HepG2 (cell line): ENCODE data around the gene CMIP. TPM values are rescaled to one million over a fixed set of nuclear protein-coding genes. Genes with fewer than 3 reads are reported as not detected.

Experiments
- ATF4 ChIP-seq, 2 experiments: fragments of 450-650 bp in 1 of 2; sonication (generic) in 1 of 2; formaldehyde crosslinking; IDR thresholded peaks; 2 replicates each; pipeline versions ENCODE4 v1.5.0 to v1.8.0; 2020 to 2022; ENCODE audit warnings: mild to moderate bottlenecking in 1 of 2, missing genetic modification reagents in 1 of 2
- ATRX ChIP-seq: sonication (generic); formaldehyde crosslinking; IDR thresholded peaks from 2 replicates; pipeline ENCODE4 v1.4.0; 2020; ENCODE audit warnings: missing genetic modification reagents, borderline replicate concordance
- FOXP1 ChIP-seq, 2 experiments: fragments of 450-650 bp in 1 of 2; IDR thresholded peaks; 2 replicates each; pipeline ENCODE4 v1.6.1; 2017 to 2018; ENCODE audit warnings: antibody characterized with exemption in 1 of 2
- HDAC2 ChIP-seq: sonication (generic); formaldehyde crosslinking; IDR thresholded peaks from 2 replicates; pipeline ENCODE4 v1.4.0; 2020; ENCODE audit warnings: missing genetic modification reagents
- HNF1B ChIP-seq: sonication (generic); formaldehyde crosslinking; IDR thresholded peaks from 2 replicates; pipeline ENCODE4 v1.5.1; 2020; ENCODE audit warnings: mild to moderate bottlenecking, moderate library complexity, missing genetic modification reagents
- HOXA3 ChIP-seq: sonication (generic); formaldehyde crosslinking; IDR thresholded peaks from 2 replicates; pipeline ENCODE4 v1.5.0; 2020; ENCODE audit warnings: missing genetic modification reagents
- IRF1 ChIP-seq: sonication (generic); formaldehyde crosslinking; IDR thresholded peaks from 2 replicates; pipeline ENCODE4 v1.4.0; 2020; ENCODE audit warnings: low read depth, mild to moderate bottlenecking, missing genetic modification reagents
- ISX ChIP-seq: sonication (generic); formaldehyde crosslinking; conservative IDR thresholded peaks from 2 replicates; pipeline ENCODE4 v1.5.0; 2020; ENCODE audit warnings: missing genetic modification reagents
- NCOR1 ChIP-seq: fragments of 200-600 bp; sonication (generic); IDR thresholded peaks from 2 replicates; pipeline ENCODE4 v1.7.0; 2017; ENCODE audit warnings: antibody characterized with exemption, low read length, borderline replicate concordance
- NR2F1 ChIP-seq, 2 experiments: fragments of 450-650 bp in 1 of 2; formaldehyde crosslinking in 1 of 2; IDR thresholded peaks; 2 replicates each; pipeline versions ENCODE4 v1.5.0 to v1.6.1; 2016 to 2020; ENCODE audit warnings: mild to moderate bottlenecking in 1 of 2, missing compliant biosample characterization in 1 of 2, missing genetic modification reagents in 1 of 2, moderate library complexity in 1 of 2
- PCBP2 ChIP-seq: fragments of 200-400 bp; formaldehyde crosslinking; optimal IDR thresholded peaks from 2 replicates; pipeline ENCODE3; 2018; ENCODE audit warnings: low read length, low read depth; ENCODE audit not compliant: poor library complexity, severe bottlenecking
- SOX13 ChIP-seq, 3 experiments: fragments of 450-650 bp in 1 of 3; sonication (generic) in 1 of 3; formaldehyde crosslinking in 1 of 3; IDR thresholded peaks in 2 of 3; conservative IDR thresholded peaks in 1 of 3; 2 replicates each; pipeline versions ENCODE4 v1.5.0 to v1.6.1; 2016 to 2020; ENCODE audit warnings: antibody characterized with exemption in 1 of 3, mild to moderate bottlenecking in 1 of 3, missing compliant biosample characterization in 1 of 3, missing genetic modification reagents in 1 of 3, moderate library complexity in 1 of 3
- SOX6 ChIP-seq, 2 experiments: fragments of 450-650 bp in 1 of 2; sonication (generic) in 1 of 2; formaldehyde crosslinking in 1 of 2; IDR thresholded peaks; 2 replicates each; pipeline versions ENCODE4 v1.4.0 to v1.6.1; 2017 to 2020; ENCODE audit warnings: antibody characterized with exemption in 1 of 2, mild to moderate bottlenecking in 1 of 2, missing genetic modification reagents in 1 of 2
- SP5 ChIP-seq: IDR thresholded peaks from 2 replicates; pipeline ENCODE4 v1.6.1; 2016; ENCODE audit warnings: low read depth, borderline replicate concordance
- SRSF9 ChIP-seq: fragments of 200-400 bp; formaldehyde crosslinking; IDR thresholded peaks from 2 replicates; pipeline ENCODE4 v1.6.1; 2018; ENCODE audit warnings: borderline replicate concordance, mild to moderate bottlenecking, low read depth, low read length; ENCODE audit not compliant: insufficient read depth, poor library complexity, severe bottlenecking
- ZBTB4 ChIP-seq: sonication (generic); formaldehyde crosslinking; IDR thresholded peaks from 2 replicates; pipeline ENCODE4 v1.4.0; 2020; ENCODE audit warnings: missing genetic modification reagents, mild to moderate bottlenecking, borderline replicate concordance
- ZNF207 ChIP-seq: fragments of 450-650 bp; IDR thresholded peaks from 2 replicates; pipeline ENCODE4 v1.6.1; 2016; ENCODE audit warnings: antibody characterized with exemption, borderline replicate concordance
- ZNF3 ChIP-seq: IDR thresholded peaks from 2 replicates; pipeline ENCODE4 v1.7.0; 2017; ENCODE audit warnings: inconsistent platforms
- ZNF337 ChIP-seq: sonication (generic); formaldehyde crosslinking; IDR thresholded peaks from 2 replicates; pipeline ENCODE4 v1.5.1; 2020; ENCODE audit warnings: missing genetic modification reagents, low read depth, mild to moderate bottlenecking, borderline replicate concordance
- ZNF546 ChIP-seq: sonication (generic); formaldehyde crosslinking; conservative IDR thresholded peaks from 2 replicates; pipeline ENCODE4 v1.8.1; 2023; ENCODE audit warnings: mild to moderate bottlenecking, missing genetic modification reagents
- ZNF564 ChIP-seq: sonication (generic); formaldehyde crosslinking; IDR thresholded peaks from 2 replicates; pipeline ENCODE4 v1.8.1; 2023; ENCODE audit warnings: mild to moderate bottlenecking, missing genetic modification reagents
- polyA plus RNA-seq, 8 experiments: library from polyadenylated mRNA; depleted of rRNA in 3 of 8; stranded (reverse) in 7 of 8; unstranded in 1 of 8; fragments of >200 nt; fragmentation: Illumina TruSeq in 4 of 8; extraction: Trizol in 4 of 8; gene quantifications; 2 replicates each; pipeline versions ENCODE4 v1.2.1 to v1.2.3, GENCODE V29; 2011 to 2016; ENCODE audit warnings: low read depth in 4 of 8, missing spikeins in 1 of 8, mixed read lengths in 1 of 8; ENCODE audit not compliant: insufficient read depth in 1 of 8
- total RNA-seq, 5 experiments: library from RNA; depleted of rRNA; stranded (reverse); fragments of >200 nt; fragmentation: Illumina TruSeq; extraction: Trizol; gene quantifications; 2 replicates each; pipeline ENCODE4 v1.2.3, GENCODE V29; 2016; ENCODE audit warnings: low read depth in 1 of 5

Gene CMIP
- total and polyA plus RNA-seq, 2 of the 13 experiments (the other 11 are each of a cell fraction or from before 2014, with no cell fraction given) = 10.9 to 18.1 TPM

GRCh38 chr16:81597079-81597658 is 152.6 kb downstream of the CMIP start (continued):
- TF ChIP-seq IRF1 (no peak), HDAC2 (CRISPR knock-in tag) (peak; percentile 48; the same call in 1 of the 2 replicates), SP5 (no peak; the same call in 1 of the 2 replicates), ZNF337 (no peak), SOX13 (IDR thresholded peaks at IDR 0.05) (no peak), SOX13 (CRISPR knock-in tag; conservative IDR thresholded peaks at IDR 0.05 in 1 of 2, IDR thresholded peaks at IDR 0.05 in 1 of 2) (peak in 1 of 2 experiments; percentile 63; a peak in 2 of 4 replicates), ZNF207 (no peak), ZNF546 (no peak), ATRX (no peak), PCBP2 (no peak), SRSF9 (no peak), FOXP1 (IDR thresholded peaks at IDR 0.05) (no peak), FOXP1 (CRISPR knock-in tag; IDR thresholded peaks at IDR 0.05) (peak; percentile 43; the same call in 1 of the 2 replicates), SOX6 (IDR thresholded peaks at IDR 0.05) (no peak), SOX6 (CRISPR knock-in tag; IDR thresholded peaks at IDR 0.05) (peak; percentile 67), ZBTB4 (CRISPR knock-in tag) (peak; percentile 32; the same call in 1 of the 2 replicates), ATF4 (CRISPR knock-in tag; IDR thresholded peaks at IDR 0.05) (peak in 1 of 2 experiments; percentile 96; a peak in 3 of 4 replicates), ISX (CRISPR knock-in tag) (no peak), NCOR1 (peak; percentile 63; the same call in 1 of the 2 replicates), ZNF3 (CRISPR knock-in tag) (0 out of 2 replicates have a peak, but pooled peaks have one; percentile 59), NR2F1 (CRISPR knock-in tag; IDR thresholded peaks at IDR 0.05) (peak in 1 of 2 experiments; percentile 51; a peak in 2 of 4 replicates), HOXA3 (CRISPR knock-in tag) (peak; percentile 64), ZNF564 (CRISPR knock-in tag) (no peak), HNF1B (CRISPR knock-in tag) (peak; percentile 48; the same call in 1 of the 2 replicates)
